ACHN (cell line): ENCODE measurements around the gene C22orf42.
A peak's percentile ranks its signal among the peaks of the same experiment; 100 is the strongest.
"Not testable (repeated sequence)": the region's sequence is repeated elsewhere in the genome, so short reads cannot be mapped to it uniquely, and the experiment has no call there.

Experiments used
- DNase-seq: peaks from one replicate; pipeline ENCODE4 v3.0.0-alpha.2; 2015
- in situ Hi-C: cut with HindIII; loops from 2 replicates; pipeline ENCODE4 v1.10.0; 2017; ENCODE audit warnings: low sequenced_read_pairs, low pct_ligation_motif_present, low pct_unique_long_range_greater_than_20kb

Gene C22orf42, protein sequence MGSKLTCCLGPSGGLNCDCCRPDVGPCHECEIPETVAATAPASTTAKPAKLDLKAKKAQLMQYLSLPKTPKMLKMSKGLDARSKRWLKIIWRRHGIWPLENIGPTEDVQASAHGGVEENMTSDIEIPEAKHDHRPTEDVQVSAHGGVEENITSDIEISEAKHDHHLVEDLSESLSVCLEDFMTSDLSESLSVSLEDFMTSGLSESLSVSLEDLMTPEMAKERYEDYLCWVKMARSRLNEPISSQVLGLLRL

DNA sequence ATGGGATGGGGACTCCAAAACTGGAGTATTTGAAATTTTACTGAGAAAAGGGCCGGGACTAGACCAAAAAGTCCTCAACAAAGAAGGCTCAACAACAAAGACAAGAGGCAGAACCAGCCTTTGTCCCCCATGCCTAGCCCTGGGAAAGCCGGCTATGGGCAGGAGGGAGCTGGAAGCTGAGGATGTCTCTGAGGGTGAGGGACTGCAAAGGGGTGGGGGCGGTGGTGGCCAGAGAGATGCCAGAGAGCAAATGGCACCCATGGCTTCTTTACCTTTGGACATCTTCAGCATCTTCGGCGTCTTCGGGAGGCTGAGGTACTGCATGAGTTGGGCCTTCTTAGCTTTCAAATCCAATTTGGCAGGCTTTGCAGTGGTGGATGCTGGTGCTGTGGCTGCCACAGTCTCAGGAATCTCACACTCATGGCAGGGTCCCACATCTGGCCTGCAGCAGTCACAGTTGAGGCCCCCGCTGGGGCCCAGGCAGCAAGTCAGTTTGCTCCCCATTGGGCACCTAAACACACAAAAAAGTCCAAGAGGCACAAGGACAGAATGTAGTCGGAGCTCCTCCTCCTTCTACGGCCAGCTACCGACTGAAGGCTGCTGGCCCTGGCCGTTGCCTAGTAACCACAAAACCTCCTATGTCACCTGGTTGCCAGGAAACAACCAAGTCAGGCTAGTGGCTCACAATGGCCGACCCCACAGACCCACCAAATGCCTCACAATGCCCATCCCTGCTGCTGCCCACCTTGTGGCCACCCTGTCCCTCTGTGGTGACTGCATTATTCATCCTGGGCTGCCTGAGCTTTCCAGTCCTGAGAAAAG is at the start of gene C22orf42:
TSS of gene C22orf42 (minus strand) at position 592 of the 822 bp plus-strand sequence. CDS start at position 504, 88 bp downstream.
- DNase-seq: no peak
- in situ Hi-C loops: no loop called here

DNA sequence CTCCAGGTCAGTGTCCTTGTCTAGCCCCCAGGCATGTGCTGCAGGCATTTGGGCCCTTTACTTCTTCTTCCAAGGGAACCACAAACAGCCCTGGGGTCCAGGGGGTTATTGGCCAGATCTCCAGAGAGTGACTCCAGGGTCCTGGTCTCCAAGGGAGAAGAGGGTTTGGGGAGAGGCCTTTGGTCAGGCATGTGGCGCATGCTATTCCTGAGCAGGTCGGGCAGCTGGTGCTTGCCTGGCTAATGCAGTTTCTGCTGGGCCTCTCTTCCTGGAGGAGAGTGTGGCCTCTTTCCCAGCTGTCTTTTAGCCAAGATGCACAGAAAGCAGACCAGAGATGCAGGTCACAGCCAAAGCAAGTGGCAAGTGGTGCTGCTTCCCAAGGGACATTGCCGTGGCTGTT is 49.6 kb upstream of the C22orf42 start:
- in situ Hi-C loops: no loop called here
- DNase-seq: no peak

DNA sequence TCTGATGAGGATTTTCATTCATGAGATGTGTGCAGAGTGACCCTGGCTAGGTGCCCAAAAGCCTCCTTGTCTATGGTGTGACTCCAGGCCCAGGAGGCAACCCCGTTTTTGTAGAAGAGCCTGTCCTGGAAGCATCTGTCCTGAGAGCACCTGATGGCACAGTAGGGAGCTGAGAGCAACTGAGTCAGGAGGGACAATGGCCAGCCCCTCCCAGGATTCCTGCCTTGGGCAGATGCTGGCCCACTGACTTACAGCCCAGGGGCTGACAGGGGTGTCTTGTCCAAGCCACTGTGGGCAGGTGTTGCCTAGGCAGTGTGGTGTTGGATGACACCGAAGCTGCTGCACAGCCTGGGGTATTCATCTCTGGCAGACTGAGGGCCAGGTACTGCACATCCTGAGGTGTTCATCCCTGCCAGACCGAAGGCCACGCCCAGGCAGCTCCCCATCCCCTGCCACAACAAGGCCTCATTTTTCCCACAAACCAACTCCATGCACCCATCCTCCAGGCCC is 48.9 kb upstream of the C22orf42 start:
- in situ Hi-C loops: no loop called here
- no peak for DNase-seq

DNA sequence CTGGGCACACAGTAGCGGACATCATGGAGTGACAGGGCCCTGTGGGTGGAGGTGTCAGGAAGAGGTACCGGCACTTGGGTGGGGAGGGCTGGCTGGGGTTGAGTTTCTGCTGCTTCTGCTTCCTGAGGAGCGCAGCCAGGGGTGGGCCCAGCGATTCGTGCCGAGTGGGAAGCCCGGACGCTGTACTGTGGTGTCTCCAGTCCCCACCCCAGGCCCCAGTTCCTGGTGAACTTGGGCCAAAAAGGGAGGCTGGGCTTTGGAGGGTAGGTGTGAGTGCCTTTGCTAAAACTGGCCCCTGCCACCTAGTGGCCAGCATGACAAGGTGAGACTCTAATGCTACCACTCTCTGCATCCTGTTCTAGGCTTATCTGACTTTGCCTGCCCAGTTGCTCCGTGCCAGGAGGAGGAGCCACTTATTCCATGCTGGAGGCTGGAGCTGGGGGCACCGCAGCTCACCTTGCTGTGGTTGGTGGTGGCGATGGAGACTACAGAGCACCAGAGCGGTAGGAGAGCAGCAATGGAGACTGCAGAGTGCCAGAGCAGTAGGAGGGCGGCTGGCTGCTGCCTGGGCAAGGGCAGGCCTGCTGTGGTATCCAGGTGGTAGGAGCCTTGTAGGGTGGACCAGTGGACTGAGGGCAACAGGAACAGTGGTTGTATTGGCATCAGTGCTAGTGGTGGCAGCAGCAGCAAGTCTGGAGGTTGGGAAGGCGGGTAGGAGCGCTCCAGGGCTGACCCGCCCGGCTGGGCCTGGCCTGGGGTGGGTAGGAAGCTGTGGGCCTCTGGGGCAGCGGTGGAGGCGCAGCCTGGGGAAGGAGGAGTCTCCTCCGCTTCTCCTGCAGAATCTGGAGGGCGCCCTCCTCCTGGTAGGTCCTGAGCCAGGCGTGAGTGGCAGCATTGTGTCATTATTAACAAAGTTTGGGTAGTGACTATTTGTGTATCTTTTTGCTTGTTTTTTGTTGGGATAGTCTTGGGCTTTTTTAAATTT is 48.0 kb upstream of the C22orf42 start:
- in situ Hi-C loops: no loop called here
- peak; percentile 48 for DNase-seq

DNA sequence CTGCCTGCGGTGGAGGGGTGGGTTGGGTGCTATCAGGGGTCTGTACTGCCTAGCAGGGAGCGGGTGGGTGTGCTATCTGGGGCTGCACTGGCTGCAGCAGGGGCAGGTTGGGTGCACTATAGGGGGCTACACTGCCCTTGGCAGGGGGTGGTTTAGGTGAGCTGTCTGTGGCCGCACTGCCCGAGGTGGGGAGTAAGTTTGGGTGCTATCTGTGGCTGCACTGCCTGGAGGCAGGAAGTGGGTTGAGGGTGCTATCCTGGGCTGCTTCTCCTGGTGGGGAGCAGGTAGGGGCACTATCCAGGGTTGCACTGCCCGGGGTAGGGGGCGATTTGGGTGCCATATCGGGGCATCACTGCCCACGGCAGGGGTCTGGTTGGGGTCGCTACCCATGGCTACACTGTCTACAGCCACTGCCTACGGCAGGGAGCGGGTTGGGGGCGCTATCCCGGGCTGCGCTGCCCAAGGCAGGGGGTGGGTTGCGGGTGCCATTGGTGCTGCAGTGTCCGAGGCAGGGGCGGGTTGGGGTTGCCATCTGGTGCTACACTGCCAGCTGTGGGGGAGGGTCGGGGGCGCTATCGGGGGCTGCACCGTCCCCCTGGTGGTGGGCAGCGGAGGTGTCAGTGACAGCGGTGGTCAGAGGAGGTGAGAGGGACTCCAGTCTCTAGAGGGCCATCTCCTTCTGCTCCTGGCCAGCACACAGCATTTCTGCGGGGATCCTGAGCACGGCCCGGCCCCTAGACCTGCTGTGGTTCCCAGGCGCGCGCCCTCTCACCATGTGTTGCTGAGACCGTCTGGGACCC is 47.1 kb upstream of the C22orf42 start:
- in situ Hi-C loops: no loop called here

DNA sequence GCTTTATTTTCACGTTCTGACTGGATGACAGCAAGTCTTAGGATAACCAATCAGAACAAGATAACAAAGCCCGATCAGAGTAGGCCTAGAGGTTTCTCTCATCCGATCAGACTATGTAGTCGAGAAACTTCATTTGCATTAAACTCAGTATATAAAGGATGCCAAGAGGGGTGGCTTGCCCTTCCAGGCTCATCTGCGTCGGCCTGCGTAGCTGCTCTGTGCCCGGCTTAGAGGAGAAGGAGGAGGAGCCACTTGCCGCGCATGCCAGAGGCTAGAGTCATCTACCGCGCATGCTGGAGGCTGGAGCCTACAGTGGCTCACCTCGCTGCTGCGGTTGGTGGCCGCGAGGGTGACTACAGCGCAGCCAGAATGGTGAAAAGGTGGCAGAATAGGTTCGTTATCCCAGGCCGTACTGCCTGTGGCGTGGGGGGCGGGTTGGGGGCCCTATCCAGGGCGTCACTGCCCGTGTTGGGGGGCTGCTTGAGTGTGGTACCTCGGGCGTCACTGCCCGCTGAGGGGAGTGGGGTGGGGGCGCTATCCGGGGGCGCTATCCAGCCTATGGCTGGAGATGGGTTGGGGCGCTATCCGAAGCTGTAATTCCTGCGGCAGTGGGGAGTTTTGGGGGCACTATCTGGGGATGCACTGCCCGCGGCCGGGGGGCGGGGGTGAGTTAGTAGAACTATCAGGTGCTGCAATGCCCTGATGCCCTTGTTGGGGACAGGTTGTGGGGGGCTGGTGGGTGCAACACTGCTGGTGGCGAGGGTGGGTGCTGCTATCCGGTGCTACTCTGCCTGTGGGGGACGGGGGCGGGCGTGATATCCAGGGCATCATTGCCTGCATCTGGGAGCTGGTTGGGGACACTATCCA is 46.0 kb upstream of the C22orf42 start, which contains the start of gene RFPL2:
TSS of gene RFPL2 (minus strand) at position 218 of the 867 bp plus-strand sequence. CDS start 2,622 bp downstream, outside the sequence.
- DNase-seq: no peak
- in situ Hi-C loops: no loop called here

More for the DNA sequence above, 47.1 kb upstream of the C22orf42 start:
- DNase-seq: no peak

DNA sequence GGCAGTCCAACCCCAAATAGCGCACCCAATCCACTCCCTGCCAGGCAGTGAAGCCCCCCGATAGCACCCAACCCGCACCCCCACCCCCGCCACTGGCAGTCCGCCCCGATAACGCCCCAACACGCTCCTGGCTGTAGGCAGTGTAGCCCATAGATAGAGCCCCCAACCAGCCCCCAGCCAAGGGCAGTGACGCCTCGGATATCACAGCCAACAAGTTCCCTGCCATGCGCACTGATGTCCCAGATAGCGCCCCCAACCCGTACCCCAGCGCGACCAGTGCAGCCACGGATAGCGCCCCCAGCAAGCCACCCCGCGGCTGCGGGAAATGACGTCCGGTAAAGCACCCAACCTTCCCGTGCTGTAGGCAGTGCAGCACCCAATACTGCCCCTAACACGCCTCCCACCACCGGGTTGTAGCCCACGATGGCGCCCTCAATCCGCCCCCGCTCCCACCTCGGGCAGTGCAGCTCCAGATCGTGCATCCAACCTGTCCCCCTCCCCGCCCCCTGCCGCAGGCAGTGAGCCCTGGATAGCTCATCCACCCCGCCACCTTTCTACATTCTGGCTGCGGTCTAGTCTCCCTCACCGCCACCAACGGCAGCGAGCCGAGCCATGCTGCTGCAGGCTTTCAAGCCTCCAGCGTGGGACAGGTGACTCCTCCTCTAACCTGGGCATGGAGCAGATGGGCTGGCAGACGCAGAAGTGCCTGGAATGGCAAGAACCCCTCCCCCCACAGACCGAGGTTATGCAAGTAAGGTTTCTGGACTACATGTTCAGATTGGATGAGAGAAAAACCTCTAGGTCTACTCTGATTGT is 45.1 kb upstream of the C22orf42 start:
- in situ Hi-C loops: no loop called here
- no peak for DNase-seq

DNA sequence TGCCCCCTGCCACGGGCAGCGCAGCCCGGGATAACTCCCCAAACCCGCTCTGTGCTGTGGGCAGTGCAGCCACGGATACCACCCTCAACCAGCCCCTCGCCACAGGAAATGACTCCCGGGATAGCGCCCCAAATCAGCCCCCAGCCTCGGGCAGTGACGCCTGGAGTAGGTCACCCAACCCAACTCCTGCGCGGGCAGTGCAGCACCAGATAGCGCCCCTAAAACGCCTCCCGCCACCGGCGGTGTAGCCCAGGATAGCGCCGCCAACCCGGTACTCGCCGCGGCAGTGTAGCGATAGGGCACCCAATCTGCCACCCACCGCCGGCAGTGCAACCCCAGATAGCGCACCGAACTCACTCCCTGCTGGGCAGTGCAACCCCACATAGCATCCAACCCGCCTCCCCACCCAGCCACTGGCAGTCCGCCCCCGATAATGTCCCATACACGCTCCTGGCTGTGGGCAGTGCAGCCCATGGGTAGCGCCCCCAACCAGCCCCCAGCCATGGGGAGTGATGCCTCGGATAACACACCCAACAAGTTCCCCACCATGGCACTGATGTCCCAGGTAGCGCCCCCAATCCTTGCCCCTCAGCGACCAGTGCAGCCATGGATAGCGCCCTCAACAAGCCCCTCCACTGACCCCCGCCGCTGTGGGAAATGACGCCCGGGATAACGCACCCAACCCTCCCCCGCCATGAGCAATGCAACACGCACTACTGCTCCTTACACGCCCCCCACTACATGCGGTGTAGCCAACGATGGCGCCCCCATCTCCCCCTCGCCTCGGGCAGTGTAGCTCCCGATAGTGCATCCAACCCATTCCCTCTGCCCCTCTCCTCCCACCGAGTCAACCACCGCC is 44.3 kb upstream of the C22orf42 start:
- no peak for DNase-seq
- in situ Hi-C loops: no loop called here

DNA sequence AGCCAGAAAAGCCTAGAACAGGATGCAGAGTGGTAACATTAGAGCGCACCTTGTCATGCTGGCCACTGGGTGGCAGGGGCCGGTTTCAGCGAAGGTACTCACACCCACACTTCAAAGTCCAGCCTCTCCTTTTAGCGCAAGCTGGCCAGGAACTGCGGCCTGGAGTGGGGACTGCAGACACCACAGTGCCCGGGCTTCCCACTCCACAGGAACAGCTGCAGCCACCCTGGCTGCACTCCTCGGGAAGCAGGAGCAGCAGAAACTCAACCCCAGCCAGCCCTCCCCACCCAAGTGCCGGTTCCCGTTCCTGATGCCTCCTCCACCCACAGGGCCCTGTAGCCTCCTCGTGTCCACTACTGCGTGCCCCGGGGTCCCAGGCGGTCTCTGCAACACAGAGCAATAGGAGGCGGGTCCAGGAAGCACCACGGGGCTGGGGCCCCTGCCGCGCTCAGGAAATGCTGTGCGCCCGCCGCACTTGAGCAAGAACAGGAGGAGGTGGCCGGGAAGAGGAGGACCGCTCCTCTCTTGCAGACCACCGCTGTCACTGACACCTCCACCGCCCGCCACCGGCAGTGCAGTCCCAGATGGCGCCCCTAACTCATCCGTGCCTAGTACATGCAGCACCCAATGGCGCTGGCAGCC is 43.6 kb upstream of the C22orf42 start:
- in situ Hi-C loops: no loop called here
- peak; percentile 60 for DNase-seq

DNA sequence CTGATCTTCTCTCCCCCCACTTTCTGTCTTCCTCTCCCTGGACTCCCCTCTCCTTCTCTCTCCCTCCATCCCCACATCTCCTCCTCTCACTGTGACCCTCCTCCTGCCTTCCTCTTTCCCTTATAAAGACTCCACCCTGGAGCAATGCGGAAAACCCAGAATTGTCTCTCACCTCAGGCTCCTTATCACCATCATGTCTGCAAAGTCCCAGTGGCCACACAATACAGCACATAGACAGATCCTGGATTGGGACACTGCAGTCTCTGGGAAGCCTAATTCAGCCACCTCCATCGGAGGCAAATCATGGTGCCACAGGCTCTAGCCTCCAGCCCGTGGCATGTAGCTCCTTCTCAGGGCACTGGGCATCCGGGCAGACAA is 43.0 kb upstream of the C22orf42 start:
- no peak for DNase-seq

DNA sequence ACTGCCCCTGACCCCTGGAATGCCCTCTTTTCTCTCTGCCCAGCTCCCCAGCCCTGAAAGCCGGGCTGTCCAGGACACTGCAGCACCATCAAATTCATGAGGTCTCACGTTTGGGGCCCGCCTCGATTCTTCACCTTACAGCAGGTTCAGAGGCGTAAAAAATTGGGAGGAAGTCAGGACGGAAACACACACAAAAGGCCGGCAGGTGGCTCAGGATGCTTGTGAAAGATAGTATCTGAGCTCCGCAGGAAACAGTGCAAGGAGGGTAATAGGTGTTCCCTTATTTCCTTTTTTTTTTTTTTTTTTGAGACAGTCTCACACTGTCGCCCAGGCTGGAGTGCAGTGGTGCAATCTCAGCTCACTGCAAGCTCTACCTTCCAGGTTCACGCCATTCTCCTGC is 41.6 kb upstream of the C22orf42 start:
- in situ Hi-C loops: no loop called here
- no peak for DNase-seq

More for the DNA sequence above, 43.0 kb upstream of the C22orf42 start:
- in situ Hi-C loops: no loop called here

DNA sequence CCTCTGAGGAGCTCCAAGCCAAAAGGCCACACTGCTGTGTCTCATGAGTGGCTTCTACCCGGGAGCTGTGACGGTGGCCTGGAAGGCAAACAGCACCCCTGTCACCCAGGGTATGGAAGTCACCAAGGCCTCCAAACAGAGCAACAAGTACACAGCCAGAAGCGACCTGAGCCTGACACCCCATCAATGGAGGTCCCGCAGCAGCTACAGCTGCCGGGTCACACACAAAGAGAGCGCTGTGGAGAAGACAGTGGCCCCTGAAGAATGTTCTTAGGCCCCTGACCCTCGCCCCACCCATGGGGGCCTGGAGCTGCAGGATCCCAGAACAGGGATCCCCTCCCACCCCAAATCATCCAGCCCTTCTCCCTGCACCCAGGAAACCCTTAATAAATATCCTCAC is 40.9 kb upstream of the C22orf42 start:
- no peak for DNase-seq
- in situ Hi-C loops: no loop called here

DNA sequence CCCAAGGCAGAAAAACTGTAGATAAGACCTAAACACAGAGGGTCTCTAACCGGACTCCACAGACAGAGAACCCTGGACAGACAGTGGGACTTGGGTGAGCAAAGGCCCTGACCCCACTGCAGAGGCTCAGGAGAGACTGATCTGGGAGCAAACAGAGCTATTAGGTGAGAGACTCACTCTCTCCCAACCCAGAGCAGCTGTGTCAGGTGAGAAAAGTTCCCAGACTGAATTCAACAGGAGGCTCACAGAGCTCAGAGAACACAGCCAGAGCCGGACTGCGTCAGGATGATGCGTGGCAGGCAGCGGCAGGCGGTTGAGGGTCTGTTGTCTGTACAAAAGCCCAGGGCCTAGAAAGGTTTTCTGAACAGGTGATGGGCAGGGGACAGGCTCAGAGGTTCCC is 40.2 kb upstream of the C22orf42 start:
- in situ Hi-C loops: no loop called here
- no peak for DNase-seq

DNA sequence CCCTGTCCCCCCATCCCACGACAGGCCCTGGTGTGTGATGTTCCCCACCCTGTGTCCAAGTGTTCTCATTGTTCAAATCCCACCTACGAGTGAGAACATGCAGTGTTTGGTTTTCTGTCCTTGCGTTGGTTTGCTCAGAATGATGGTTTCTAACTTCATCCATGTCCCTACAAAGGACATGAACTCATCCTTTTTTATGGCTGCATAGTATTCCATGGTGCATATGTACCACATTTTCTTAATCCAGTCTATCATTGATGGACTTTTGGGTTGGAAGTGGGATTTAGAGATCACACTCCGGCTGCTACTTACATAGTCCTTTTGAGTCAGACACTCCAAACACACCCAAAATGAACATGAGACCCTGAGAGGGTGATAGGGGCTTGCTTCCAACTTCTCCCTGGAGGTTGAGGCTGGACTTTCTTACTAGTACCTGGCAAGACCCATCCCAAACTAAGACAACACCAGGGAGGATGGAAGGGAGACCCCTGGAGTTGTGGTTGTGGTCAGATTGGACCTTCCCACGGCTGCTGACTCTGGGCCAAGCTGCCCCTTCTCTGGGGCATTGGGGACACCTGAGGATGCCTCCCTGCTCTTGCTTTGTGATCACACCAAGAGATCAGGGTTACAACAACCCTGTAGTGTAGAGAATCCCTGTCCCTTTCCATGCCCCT is 38.6 kb upstream of the C22orf42 start:
- in situ Hi-C loops, DNase-seq: not testable (repeated sequence)
